Upper lobe of right lung (tissue), 1 donor: Measurements from ENCODE around the gene NFILZ. TPM values are rescaled to one million over a fixed set of nuclear protein-coding genes. Genes with fewer than 3 reads are reported as not detected.

ENCODE experiments used
- ATAC-seq: fragments of 200-7000 bp; cut with Tn5 transposase; one replicate; pipeline ENCODE4 v1.9.1; 2020; ENCODE audit warnings: mild to moderate bottlenecking, moderate library complexity
- DNase-seq: peaks from one replicate; pipeline ENCODE4 v3.0.0-alpha.2; 2020
- H3K27ac ChIP-seq: fragments of 200-600 bp; one replicate; pipeline ENCODE4 v1.8.0; 2022
- H3K27me3 ChIP-seq: fragments of 200-600 bp; one replicate; pipeline ENCODE4 v1.8.0; 2022; ENCODE audit warnings: mild to moderate bottlenecking
- H3K36me3 ChIP-seq: fragments of 200-600 bp; one replicate; pipeline ENCODE4 v1.8.0; 2022
- H3K4me1 ChIP-seq: fragments of 200-600 bp; one replicate; pipeline ENCODE4 v1.8.0; 2022
- H3K4me3 ChIP-seq: fragments of 200-600 bp; one replicate; pipeline ENCODE4 v1.8.0; 2022; ENCODE audit warnings: mild to moderate bottlenecking
- H3K9me3 ChIP-seq: fragments of 200-600 bp; one replicate; pipeline ENCODE4 v1.8.0; 2022
- intact Hi-C: fragments of 100-400 bp; cut with DNase I; formaldehyde crosslinking; loops from one replicate; pipeline ENCODE4 v1.11.0; 2022
- total RNA-seq: library from RNA; stranded (reverse); fragmentation: NEBNext Ultra II Directional; extraction: Animal tissue kit (Norgen Biotek cat#: 25700); gene quantifications from one replicate; pipeline ENCODE4 v1.2.1, GENCODE V29; 2021
- TF ChIP-seq, protein P1 (sequence below): fragments of 200-600 bp; IDR thresholded peaks from one replicate; pipeline ENCODE4 v1.8.0; 2022; ENCODE audit warnings: antibody characterized with exemption
- donor health status: DM: no; HTN: yes; CAD: no; lungs with severe emphysema.

Gene NFILZ
- total RNA-seq, 1 donor from 2014 or later = not detected

DNA sequence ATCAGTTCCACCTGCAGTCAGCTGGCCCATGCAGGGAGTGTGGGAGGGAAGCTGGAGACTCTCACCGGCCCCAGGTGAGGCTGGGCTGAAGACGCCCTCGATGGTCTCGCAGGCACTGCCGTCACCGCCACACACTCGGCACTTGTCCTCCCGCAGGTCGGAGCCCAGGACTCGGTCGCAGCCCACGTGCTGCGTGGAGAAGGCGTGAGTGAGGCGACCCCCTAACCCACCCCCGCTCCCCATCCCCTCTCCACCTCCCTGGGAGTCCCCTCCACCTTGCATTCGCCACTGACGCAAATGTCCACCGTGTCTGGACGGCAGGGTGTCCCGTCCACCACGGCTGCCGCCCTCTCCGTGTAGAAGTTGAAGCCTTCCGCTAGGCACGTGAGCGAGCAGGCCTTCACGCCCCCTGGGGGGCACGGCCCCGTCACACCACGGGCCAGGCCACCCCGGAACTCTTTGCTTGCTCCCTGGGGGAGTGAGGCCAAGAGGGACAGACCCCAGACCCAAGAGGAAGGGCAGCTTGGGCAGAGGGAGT, 41.2 kb upstream of the NFILZ start:
- H3K27me3 ChIP-seq = peaks cover 9% of the 10 kb centered on the region
- H3K4me3 ChIP-seq = no peak overlapping the region
- no peaks in the 10 kb centered on the region for H3K36me3 ChIP-seq
- H3K9me3 ChIP-seq = no peaks in the 10 kb centered on the region
- intact Hi-C loops = no loop called here
- no peak overlapping the region for H3K27ac ChIP-seq
- DNase-seq (no peak), ATAC-seq (no peak)
- TF ChIP-seq, protein P1, sequence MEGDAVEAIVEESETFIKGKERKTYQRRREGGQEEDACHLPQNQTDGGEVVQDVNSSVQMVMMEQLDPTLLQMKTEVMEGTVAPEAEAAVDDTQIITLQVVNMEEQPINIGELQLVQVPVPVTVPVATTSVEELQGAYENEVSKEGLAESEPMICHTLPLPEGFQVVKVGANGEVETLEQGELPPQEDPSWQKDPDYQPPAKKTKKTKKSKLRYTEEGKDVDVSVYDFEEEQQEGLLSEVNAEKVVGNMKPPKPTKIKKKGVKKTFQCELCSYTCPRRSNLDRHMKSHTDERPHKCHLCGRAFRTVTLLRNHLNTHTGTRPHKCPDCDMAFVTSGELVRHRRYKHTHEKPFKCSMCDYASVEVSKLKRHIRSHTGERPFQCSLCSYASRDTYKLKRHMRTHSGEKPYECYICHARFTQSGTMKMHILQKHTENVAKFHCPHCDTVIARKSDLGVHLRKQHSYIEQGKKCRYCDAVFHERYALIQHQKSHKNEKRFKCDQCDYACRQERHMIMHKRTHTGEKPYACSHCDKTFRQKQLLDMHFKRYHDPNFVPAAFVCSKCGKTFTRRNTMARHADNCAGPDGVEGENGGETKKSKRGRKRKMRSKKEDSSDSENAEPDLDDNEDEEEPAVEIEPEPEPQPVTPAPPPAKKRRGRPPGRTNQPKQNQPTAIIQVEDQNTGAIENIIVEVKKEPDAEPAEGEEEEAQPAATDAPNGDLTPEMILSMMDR = no peak
- peaks cover 14% of the 10 kb centered on the region for H3K4me1 ChIP-seq

DNA sequence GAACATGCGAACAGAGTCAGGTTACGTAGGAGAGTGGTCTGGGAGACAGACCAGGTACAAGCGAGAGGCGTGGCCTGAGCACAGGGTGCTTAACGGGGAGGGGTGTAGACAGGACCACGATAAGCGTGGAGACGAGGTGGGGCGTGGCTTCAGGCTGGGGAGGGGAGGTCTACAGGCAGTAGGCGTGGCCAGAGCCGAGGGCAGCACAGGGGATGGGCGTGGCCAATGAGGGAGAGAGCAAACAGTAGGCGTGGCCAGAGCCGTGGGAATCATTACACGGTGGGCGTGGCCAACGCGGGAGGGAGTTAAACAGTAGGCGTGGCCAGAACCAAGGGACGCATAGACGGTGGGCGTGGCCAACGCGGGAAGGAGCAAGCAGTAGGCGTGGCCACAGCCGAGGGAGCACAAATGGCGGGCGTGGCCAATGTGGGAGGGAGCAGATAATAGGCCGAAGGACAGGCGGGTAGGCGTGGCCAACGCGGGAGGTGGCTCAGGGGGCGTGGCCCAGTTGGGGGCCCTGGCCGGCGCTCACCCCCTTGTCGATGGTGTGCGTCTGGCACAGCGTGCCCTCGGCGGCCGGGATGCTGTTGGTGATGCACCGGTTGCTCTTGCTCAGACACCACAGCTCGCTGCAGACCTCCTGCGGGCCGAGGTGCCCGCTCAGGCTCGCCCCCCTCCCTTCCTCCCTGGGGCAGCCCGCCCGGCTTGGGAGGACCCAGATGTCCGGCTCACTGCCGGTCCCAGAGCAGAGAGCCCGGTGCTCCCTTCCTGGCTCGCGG, 38.0 kb upstream of the NFILZ start:
- intact Hi-C loops = no loop called here
- Histone ChIP-seq H3K9me3 (no peaks in the 10 kb centered on the region), H3K4me1 (peaks cover 14% of the 10 kb centered on the region), H3K27me3 (peaks cover 9% of the 10 kb centered on the region), H3K36me3 (peaks cover 14% of the 10 kb centered on the region), H3K27ac (peak overlapping the region; percentile 24), H3K4me3 (peak overlapping the region; percentile 39)
- DNase-seq (peak; percentile 91), ATAC-seq (peak; percentile 90)
- TF ChIP-seq, protein P1 = no peak

DNA sequence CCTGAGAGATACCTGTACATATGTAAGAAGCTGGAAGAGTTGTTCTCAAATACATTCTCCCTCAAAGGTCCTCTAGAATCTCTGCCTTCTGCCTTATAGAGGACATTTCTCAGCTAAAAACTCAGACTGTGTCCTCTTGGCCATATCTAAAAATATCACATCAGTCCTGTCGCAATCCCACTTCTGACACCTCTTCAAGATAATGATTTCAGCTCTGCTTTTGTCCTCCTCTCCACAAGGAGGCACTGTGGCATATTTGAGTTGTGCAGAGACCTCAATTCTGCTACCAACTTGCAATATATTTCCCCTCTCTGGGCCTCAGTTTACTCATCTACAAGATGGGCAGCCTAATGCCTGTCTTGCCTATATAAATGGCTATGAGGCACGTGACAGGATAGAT, 36.5 kb upstream of the NFILZ start:
- TF ChIP-seq, protein P1 = peak; percentile 40
- Histone ChIP-seq H3K4me1 (peaks cover 14% of the 10 kb centered on the region), H3K36me3 (peaks cover 16% of the 10 kb centered on the region), H3K27ac (no peak overlapping the region), H3K9me3 (no peaks in the 10 kb centered on the region), H3K27me3 (peaks cover 9% of the 10 kb centered on the region), H3K4me3 (no peak overlapping the region)
- ATAC-seq = no peak
- intact Hi-C loops = no loop called here
- no peak for DNase-seq

DNA sequence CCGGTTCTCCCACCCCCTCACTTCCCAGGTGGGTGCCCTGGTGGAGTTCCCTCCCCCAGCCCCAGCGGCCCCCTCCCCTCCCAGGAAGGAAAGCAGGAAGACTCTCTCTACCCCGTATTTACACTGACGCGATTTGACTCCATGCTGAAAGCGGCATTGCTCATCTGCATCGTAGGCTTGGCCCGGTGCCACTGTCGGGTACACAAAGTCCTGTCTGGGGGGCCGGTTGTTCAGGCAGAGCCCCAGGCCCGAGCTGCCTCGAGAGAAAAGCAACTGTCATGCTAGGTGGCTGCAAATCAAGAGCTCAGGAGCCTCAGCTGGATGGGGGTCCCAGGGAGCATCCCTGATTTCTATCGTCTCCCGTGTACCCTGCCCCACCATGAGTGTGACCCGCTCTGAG, 34.8 kb upstream of the NFILZ start:
- Histone ChIP-seq H3K4me1 (peaks cover 14% of the 10 kb centered on the region), H3K4me3 (no peak overlapping the region), H3K27me3 (peaks cover 9% of the 10 kb centered on the region), H3K9me3 (no peaks in the 10 kb centered on the region), H3K36me3 (peaks cover 17% of the 10 kb centered on the region), H3K27ac (no peak overlapping the region)
- intact Hi-C loops = no loop called here
- TF ChIP-seq, protein P1 = no peak
- ATAC-seq (no peak), DNase-seq (no peak)

DNA sequence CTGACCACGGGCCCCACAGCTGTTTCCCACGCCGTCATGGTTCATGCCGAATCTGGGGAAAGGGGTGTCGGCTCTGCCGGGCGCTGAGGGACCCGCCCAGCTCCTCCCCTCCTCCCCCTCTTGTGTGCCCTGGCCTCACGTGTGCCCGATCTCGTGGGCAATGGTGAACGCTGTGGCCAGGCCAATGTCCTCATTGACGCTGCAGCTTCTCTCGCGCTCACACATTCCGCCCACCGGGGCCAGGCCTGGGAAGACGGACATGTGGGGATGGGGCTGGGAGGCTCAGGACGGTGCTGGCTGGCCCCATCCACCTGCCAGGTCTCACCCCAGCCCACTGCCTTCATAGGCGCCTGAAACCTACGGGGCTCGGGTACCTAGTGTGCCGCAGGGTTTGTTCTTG, 34.3 kb upstream of the NFILZ start:
- Histone ChIP-seq H3K27me3 (peaks cover 9% of the 10 kb centered on the region), H3K4me1 (peaks cover 14% of the 10 kb centered on the region), H3K27ac (no peak overlapping the region), H3K9me3 (no peaks in the 10 kb centered on the region), H3K4me3 (no peak overlapping the region), H3K36me3 (peaks cover 22% of the 10 kb centered on the region)
- TF ChIP-seq, protein P1 = no peak
- no peak for ATAC-seq
- intact Hi-C loops = no loop called here
- no peak for DNase-seq
